Upper lobe of left lung (tissue), 6 donors: ENCODE measurements around the gene GSTM1. TPM values are rescaled to one million over a fixed set of nuclear protein-coding genes. Genes with fewer than 3 reads are reported as not detected.

Experiments
- ATAC-seq, 2 donors: fragments of 200-7000 bp; cut with Tn5 transposase; one replicate each; pipeline ENCODE4 v1.9.1; 2022; ENCODE audit warnings: mild to moderate bottlenecking in 2 of 2, moderate library complexity in 2 of 2; ENCODE audit not compliant: low FRiP score in 2 of 2
- DNase-seq, 2 donors: peaks; one replicate each; pipeline ENCODE4 v3.0.0-alpha.2; 2019 to 2020
- H3K27ac ChIP-seq, 4 donors: fragments of 200-600 bp; sonication (generic); one replicate each; pipeline ENCODE4 v1.5.1; 2016 to 2019
- H3K27me3 ChIP-seq, 4 donors: fragments of 200-600 bp; sonication (generic); one replicate each; pipeline ENCODE4 v1.5.1; 2017 to 2019
- H3K36me3 ChIP-seq, 4 donors: fragments of 200-600 bp; sonication (generic); one replicate each; pipeline ENCODE4 v1.5.1; 2016 to 2019
- H3K4me1 ChIP-seq, 4 donors: fragments of 200-600 bp; sonication (generic); one replicate each; pipeline ENCODE4 v1.5.1; 2018 to 2019
- H3K4me3 ChIP-seq, 4 donors: fragments of 200-600 bp; sonication (generic); one replicate each; pipeline ENCODE4 v1.5.1; 2017 to 2019; ENCODE audit warnings: mild to moderate bottlenecking in 2 of 4, moderate library complexity in 1 of 4
- H3K9me3 ChIP-seq, 4 donors: fragments of 200-600 bp; sonication (generic); one replicate each; pipeline ENCODE4 v1.5.1; 2018 to 2019
- EP300 ChIP-seq, 4 donors: sonication (generic); formaldehyde crosslinking; IDR thresholded peaks; one replicate each; pipeline ENCODE4 v1.5.1; 2017; ENCODE audit warnings: antibody characterized with exemption in 4 of 4, control low read depth in 2 of 4
- POLR2A ChIP-seq, 4 donors: fragments of 450-650 bp; IDR thresholded peaks; one replicate each; pipeline ENCODE4 v1.5.1; 2016 to 2017; ENCODE audit warnings: antibody characterized with exemption in 4 of 4, mild to moderate bottlenecking in 2 of 4
- POLR2AphosphoS5 ChIP-seq, 2 donors: sonication (generic); formaldehyde crosslinking; IDR thresholded peaks; one replicate each; pipeline ENCODE4 v1.5.1; 2017; ENCODE audit warnings: antibody characterized with exemption in 2 of 2
- WGBS, 2 donors: methylation state at CpG; one replicate each; pipeline ENCODE4 v1.1.5; 2017 to 2018; 5-methylcytosine and 5-hydroxymethylcytosine counted together
- total RNA-seq, 6 donors: library from RNA; depleted of rRNA in 4 of 6; stranded (reverse); fragments of >200 nt in 4 of 6; gene quantifications; one replicate each; pipeline versions ENCODE4 v1.1.0 to v1.2.1, GENCODE V29; 2016 to 2021
- TF ChIP-seq, protein P1 (sequence below), 6 experiments: fragments of 450-650 bp in 4 of 6; fragments of 200-600 bp in 2 of 6; sonication (generic) in 2 of 6; IDR thresholded peaks; one replicate each; pipeline ENCODE4 v1.5.1; 2016 to 2019; ENCODE audit warnings: antibody characterized with exemption in 6 of 6
- donor health status: DM: no; HTN: no; CAD: no; lungs with moderate emphysema.
- donor health status: DM: no; HTN: yes; CAD: no; lungs with severe emphysema.

GSTM1 gene
- 10 to 100 TPM in 2 of 6 donors, not detected in 4; 11.8 to 33.0 TPM for total RNA-seq

DNA sequence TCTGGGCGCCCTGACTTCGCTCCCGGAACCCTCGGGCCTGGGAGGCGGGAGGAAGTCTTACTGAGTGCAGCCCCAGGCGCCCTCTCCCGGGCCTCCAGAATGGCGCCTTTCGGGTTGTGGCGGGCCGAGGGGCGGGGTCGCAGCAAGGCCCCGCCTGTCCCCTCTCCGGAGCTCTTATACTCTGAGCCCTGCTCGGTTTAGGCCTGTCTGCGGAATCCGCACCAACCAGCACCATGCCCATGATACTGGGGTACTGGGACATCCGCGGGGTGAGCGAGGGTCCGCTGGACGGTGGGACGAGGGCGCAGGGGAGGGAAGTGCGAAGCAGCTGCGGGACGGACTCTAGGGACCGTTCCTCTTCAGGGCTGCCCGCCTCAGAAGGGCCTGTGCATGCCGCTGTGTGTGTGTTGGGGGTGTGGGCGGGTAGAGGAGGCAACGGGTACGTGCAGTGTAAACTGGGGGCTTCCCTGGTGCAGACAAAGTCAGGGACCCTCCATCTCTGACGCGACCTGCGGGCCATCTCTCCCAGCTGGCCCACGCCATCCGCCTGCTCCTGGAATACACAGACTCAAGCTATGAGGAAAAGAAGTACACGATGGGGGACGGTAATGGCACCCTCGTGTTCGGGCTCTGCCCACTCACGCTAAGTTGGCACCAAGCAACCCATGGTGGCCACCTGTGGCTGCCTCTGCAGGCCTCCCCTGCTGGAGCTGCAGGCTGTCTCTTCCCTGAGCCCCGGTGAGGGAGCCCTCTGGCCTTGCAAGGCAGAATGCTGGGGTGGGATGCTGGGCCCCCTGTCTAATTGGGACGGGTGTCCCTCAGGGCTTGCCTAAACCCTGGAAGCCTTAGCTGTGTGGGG is at the start of gene GSTM1:
TSS of gene GSTM1 (plus strand) at position 177 of the 859 bp plus-strand sequence. CDS start at position 234, 57 bp downstream.
- Histone ChIP-seq H3K4me1 (no peaks in the 10 kb centered on the region), H3K9me3 (no peaks in the 10 kb centered on the region), H3K27me3 (no peaks in the 10 kb centered on the region), H3K27ac (peak within 1 kb of the TSS in 1 of 4 donors; percentile 80), H3K4me3 (peak within 1 kb of the TSS in 1 of 4 donors; percentile 14), H3K36me3 (no peaks in the 10 kb centered on the region)
- no CpG with 5 or more reads among the region's 46 CpGs for WGBS, 2 donors
- DNase-seq (no peak), ATAC-seq (peak in 1 of 2 donors; percentile 96)
- TF ChIP-seq, protein P1, sequence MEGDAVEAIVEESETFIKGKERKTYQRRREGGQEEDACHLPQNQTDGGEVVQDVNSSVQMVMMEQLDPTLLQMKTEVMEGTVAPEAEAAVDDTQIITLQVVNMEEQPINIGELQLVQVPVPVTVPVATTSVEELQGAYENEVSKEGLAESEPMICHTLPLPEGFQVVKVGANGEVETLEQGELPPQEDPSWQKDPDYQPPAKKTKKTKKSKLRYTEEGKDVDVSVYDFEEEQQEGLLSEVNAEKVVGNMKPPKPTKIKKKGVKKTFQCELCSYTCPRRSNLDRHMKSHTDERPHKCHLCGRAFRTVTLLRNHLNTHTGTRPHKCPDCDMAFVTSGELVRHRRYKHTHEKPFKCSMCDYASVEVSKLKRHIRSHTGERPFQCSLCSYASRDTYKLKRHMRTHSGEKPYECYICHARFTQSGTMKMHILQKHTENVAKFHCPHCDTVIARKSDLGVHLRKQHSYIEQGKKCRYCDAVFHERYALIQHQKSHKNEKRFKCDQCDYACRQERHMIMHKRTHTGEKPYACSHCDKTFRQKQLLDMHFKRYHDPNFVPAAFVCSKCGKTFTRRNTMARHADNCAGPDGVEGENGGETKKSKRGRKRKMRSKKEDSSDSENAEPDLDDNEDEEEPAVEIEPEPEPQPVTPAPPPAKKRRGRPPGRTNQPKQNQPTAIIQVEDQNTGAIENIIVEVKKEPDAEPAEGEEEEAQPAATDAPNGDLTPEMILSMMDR (IDR thresholded peaks at IDR 0.05) = peak in 2 of 6 experiments; percentile 21 to 34
- no peak for TF ChIP-seq POLR2AphosphoS5 (IDR thresholded peaks at IDR 0.05)

DNA sequence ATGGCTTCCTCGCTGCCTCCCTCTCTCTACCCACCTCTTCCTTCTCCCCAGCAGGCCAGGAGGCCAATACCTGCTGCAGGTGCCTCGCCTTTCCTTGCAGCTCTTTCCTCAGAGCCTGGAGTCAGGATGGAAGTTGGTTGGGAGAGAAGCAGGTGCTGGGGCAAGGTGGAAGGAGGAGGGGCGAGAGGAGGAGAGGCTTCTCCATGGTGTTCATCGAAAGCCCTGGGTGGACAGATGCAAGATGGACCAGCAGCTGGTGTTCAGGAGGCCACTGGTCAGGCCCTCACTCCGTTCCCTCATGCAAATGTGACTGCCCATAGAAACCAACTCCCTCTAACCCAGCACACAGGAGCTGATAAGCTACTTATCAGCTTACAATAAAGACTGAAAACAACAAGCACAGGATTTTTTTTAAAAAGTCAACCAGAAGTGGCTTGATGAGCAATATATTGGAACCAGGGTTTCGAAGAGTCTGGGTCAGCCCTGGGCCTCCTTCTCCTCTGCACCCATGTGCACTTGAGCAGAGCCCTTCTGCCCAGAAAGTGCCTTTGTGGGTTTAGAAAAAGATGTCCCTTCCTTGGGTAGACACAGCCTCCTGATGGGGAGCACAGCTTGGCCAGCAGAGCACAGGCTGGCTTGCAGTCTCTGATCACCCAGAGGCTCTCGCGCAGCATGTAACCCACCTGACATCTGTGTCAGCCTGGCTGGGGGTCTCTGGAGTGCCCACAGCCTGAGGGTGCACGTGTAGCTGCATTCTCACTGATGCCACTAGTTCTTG is 48.4 kb upstream of the GSTM1 start:
- ATAC-seq = no peak
- WGBS, 2 donors = 83 to 88% methylated on average over 5 to 9 of the region's 9 CpGs
- no peak for TF ChIP-seq POLR2AphosphoS5 (IDR thresholded peaks at IDR 0.05)
- no peak for TF ChIP-seq POLR2A (IDR thresholded peaks at IDR 0.05)
- TF ChIP-seq EP300 (IDR thresholded peaks at IDR 0.05) = no peak
- TF ChIP-seq, protein P1 (IDR thresholded peaks at IDR 0.05) = no peak
- no peak overlapping the region for H3K4me3 ChIP-seq
- H3K4me1 ChIP-seq = peaks cover 0 to 16% (median 13%) of the 10 kb centered on the region in 4 donors
- H3K27ac ChIP-seq = no peak overlapping the region
- no peaks in the 10 kb centered on the region for H3K9me3 ChIP-seq
- H3K27me3 ChIP-seq = no peaks in the 10 kb centered on the region
- H3K36me3 ChIP-seq = no peaks in the 10 kb centered on the region
- DNase-seq = peak in 1 of 2 donors; percentile 24

DNA sequence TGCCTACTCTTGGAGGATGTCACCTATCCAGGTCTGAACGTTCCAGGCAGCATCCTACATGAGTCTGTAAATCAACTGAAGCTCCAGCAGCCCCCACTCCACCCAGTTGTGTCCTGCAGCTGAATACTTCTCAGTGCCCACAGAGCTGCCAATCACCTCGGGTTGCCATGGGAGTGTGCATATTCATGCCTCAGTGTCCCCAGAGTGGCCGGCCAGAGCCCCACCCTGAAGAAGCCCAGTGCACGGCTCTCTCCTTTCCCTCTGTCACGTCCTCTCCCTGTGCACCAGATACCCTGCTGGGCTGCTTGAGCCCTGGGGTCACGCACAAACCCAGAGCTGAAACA is 47.8 kb upstream of the GSTM1 start:
- TF ChIP-seq, protein P1 (IDR thresholded peaks at IDR 0.05) = no peak
- TF ChIP-seq EP300 (IDR thresholded peaks at IDR 0.05) = no peak
- no peak for TF ChIP-seq POLR2A (IDR thresholded peaks at IDR 0.05)
- no peak for TF ChIP-seq POLR2AphosphoS5 (IDR thresholded peaks at IDR 0.05)
- DNase-seq = peak in 1 of 2 donors; percentile 8
- WGBS, 2 donors = 46 to 100% methylated on average over 1 to 6 of the region's 6 CpGs

DNA sequence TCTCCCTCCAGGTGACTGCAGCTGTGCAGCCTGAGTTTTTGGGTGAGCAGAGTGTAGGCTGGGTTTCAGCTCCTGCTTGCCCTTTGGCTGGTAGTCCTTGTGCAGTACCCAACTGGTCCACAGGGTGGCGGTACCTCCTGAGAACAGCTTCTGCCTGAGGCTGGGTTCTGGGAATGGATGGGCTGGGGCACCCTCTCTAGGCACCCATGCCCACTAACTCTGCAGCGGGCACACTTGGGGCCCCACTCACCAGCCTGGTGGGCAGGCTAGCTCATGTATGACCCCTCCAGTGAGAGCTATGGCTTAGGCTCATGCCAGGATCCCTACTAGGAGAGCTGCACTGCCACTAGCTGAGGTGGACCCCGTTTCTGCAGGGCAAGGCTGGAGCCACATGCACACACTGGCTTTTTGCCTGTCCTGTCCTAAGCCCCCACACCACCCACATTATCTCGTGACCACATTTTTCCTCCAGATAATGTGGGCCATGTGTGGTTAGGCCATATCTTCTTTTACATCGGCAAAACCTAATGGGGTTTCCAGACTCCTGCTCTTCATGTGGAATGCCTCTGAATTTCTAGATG is 47.2 kb upstream of the GSTM1 start:
- ATAC-seq = peak; percentile 87 to 88
- Histone ChIP-seq H3K27ac (no peak overlapping the region), H3K27me3 (no peaks in the 10 kb centered on the region)

More for the DNA sequence above, 47.8 kb upstream of the GSTM1 start:
- H3K27ac ChIP-seq = no peak overlapping the region
- no peaks in the 10 kb centered on the region for H3K36me3 ChIP-seq
- peaks cover 0 to 16% (median 13%) of the 10 kb centered on the region in 4 donors for H3K4me1 ChIP-seq
- no peaks in the 10 kb centered on the region for H3K27me3 ChIP-seq
- ATAC-seq = no peak
- no peaks in the 10 kb centered on the region for H3K9me3 ChIP-seq
- H3K4me3 ChIP-seq = no peak overlapping the region

More for the DNA sequence above, 47.2 kb upstream of the GSTM1 start:
- Histone ChIP-seq H3K36me3 (no peaks in the 10 kb centered on the region), H3K4me1 (peaks cover 0 to 16% (median 13%) of the 10 kb centered on the region in 4 donors), H3K4me3 (no peak overlapping the region), H3K9me3 (no peaks in the 10 kb centered on the region)
- no peak for TF ChIP-seq POLR2AphosphoS5 (IDR thresholded peaks at IDR 0.05)
- no peak for TF ChIP-seq EP300 (IDR thresholded peaks at IDR 0.05)
- TF ChIP-seq, protein P1 (IDR thresholded peaks at IDR 0.05) = peak; percentile 90 to 97 (median 94)
- TF ChIP-seq POLR2A (IDR thresholded peaks at IDR 0.05) = no peak
- DNase-seq = peak; percentile 52 to 87
- 36 to 38% methylated on average over 3 to 5 of the region's 5 CpGs for WGBS, 2 donors
